Breast epithelium (tissue), 3 donors: ENCODE data around the gene SYT14.

Source experiments
- CTCF ChIP-seq, 3 donors: fragments of 450-650 bp; IDR thresholded peaks; one replicate each; pipeline ENCODE4 v1.5.1; 2016 to 2017; ENCODE audit warnings: antibody characterized with exemption in 3 of 3, mild to moderate bottlenecking in 3 of 3, moderate library complexity in 3 of 3
- POLR2A ChIP-seq: fragments of 450-650 bp; IDR thresholded peaks from one replicate; pipeline ENCODE4 v1.6.1; 2016; ENCODE audit warnings: antibody characterized with exemption, mild to moderate bottlenecking, moderate library complexity
- POLR2AphosphoS5 ChIP-seq, 3 donors: sonication (generic); formaldehyde crosslinking; IDR thresholded peaks; one replicate each; pipeline ENCODE4 v1.6.1; 2017; ENCODE audit warnings: antibody characterized with exemption in 3 of 3

DNA sequence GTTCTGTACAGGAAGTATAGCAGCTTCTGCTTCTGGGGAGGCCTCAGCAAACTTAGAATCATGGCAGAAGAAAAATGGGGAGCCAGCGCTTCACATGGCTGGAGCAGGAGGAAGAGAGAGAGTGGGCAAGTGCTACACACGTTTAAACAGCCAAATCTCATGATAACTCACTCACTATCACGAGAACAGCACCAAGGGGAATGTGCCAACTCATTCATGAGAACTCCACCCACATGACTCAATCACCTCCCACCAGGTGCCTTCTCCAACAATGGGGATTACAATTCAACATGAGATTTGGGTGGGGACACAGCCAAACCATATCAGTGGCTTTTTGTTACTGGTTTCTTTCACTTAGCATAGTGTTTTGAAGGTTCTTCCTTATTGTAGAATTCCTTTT is 138.6 kb downstream of the SYT14 start:
- TF ChIP-seq CTCF (IDR thresholded peaks at IDR 0.05): no peak
- no peak for TF ChIP-seq POLR2A
- TF ChIP-seq POLR2AphosphoS5 (IDR thresholded peaks at IDR 0.05): no peak
